ENCODE measurements around the gene IL1RAP. TPM values are rescaled to one million over a fixed set of nuclear protein-coding genes. Genes with fewer than 3 reads are reported as not detected.

Gene IL1RAP
- total RNA-seq, 1 experiment from 2014 or later, result 11.8 TPM

GRCh38 chr3:190614226-190615059 is 100.6 kb downstream of the IL1RAP start:
- no peak for DNase-seq (ENCODE audit: low read depth)

- no peak for DNase-seq (ENCODE audit: low read depth)
These were observed 101.1 kb downstream of the IL1RAP start for GRCh38 chr3:190615060-190615384.

GRCh38 chr3:190615607-190616006 is 101.7 kb downstream of the IL1RAP start:
- DNase-seq (ENCODE audit: low read depth), result no peak

- no peak for DNase-seq (ENCODE audit: low read depth)
These were observed 102.8 kb downstream of the IL1RAP start for GRCh38 chr3:190616637-190617036.

- DNase-seq (ENCODE audit: low read depth), result no peak
These were observed 103.3 kb downstream of the IL1RAP start for GRCh38 chr3:190617185-190617584.

- DNase-seq (ENCODE audit: low read depth), result no peak
These were observed 104.6 kb downstream of the IL1RAP start for GRCh38 chr3:190618330-190619030.

- DNase-seq (ENCODE audit: low read depth), result no peak
These were observed 105.5 kb downstream of the IL1RAP start for GRCh38 chr3:190619353-190619752.

GRCh38 chr3:190619761-190620160 is 105.9 kb downstream of the IL1RAP start:
- DNase-seq (ENCODE audit: low read depth), result no peak

GRCh38 chr3:190620886-190621608 is 107.2 kb downstream of the IL1RAP start:
- DNase-seq (ENCODE audit: low read depth), result no peak

- DNase-seq (ENCODE audit: low read depth), result no peak
These were observed 108.0 kb downstream of the IL1RAP start for GRCh38 chr3:190621927-190622326.

- no peak for DNase-seq (ENCODE audit: low read depth)
These were observed 110.4 kb downstream of the IL1RAP start for GRCh38 chr3:190624282-190624681.

GRCh38 chr3:190626951-190627620 is 113.2 kb downstream of the IL1RAP start:
- no peak for DNase-seq (ENCODE audit: low read depth)

- no peak for DNase-seq (ENCODE audit: low read depth)
These were observed 115.2 kb downstream of the IL1RAP start for GRCh38 chr3:190629088-190629487.

GRCh38 chr3:190631295-190631694 is 117.4 kb downstream of the IL1RAP start:
- DNase-seq (ENCODE audit: low read depth), result no peak

GRCh38 chr3:190641564-190641963 is 127.7 kb downstream of the IL1RAP start:
- no peak for DNase-seq (ENCODE audit: low read depth)

GRCh38 chr3:190642016-190642415 is 128.1 kb downstream of the IL1RAP start:
- DNase-seq (ENCODE audit: low read depth), result no peak

- DNase-seq (ENCODE audit: low read depth), result no peak
These were observed 130.2 kb downstream of the IL1RAP start for GRCh38 chr3:190644035-190644434.

GRCh38 chr3:190644766-190645165 is 130.9 kb downstream of the IL1RAP start:
- peak; percentile 18 for DNase-seq (ENCODE audit: low read depth)

GRCh38 chr3:190645932-190646460 is 132.1 kb downstream of the IL1RAP start:
- no peak for DNase-seq (ENCODE audit: low read depth)

- no peak for DNase-seq (ENCODE audit: low read depth)
These were observed 133.1 kb downstream of the IL1RAP start for GRCh38 chr3:190646996-190647395.

GRCh38 chr3:190655933-190656332 is 142.0 kb downstream of the IL1RAP start:
- DNase-seq (ENCODE audit: low read depth), result no peak

GRCh38 chr3:190658106-190658505 is 144.2 kb downstream of the IL1RAP start:
- DNase-seq (ENCODE audit: low read depth), result no peak
